GM12878 (cell line): Measurements from ENCODE around the gene LRRC59. TPM values are rescaled to one million over a fixed set of nuclear protein-coding genes. Genes with fewer than 3 reads are reported as not detected.

ENCODE experiments used
- ATAC-seq: fragments of 200-7000 bp; cut with Tn5 transposase; 3 replicates; pipeline ENCODE4 v1.9.1; 2020; ENCODE audit warnings: mild to moderate bottlenecking, moderate library complexity
- BruUV-seq: library from RNA; stranded (reverse); fragments of 400-500 nt; replicated peaks from 2 replicates; lab custom pipeline; 2021; lab: Mats Ljungman, UMichigan
- CTCF ChIA-PET: fragments of 300-600 bp; sonication (Branson Sonifier 250); formaldehyde crosslinking; extraction: SDS; loops from one replicate; lab custom pipeline; 2021; ENCODE audit warnings: inconsistent platforms; lab: Yijun Ruan, JAX
- POLR2A ChIA-PET: fragments of 350-600 bp; formaldehyde crosslinking; extraction: SDS; loops from one replicate; lab custom pipeline; 2021; ENCODE audit warnings: inconsistent platforms; lab: Charles Lee
- RAD21 ChIA-PET: fragments of 300-600 bp; sonication (Branson Sonifier 250); formaldehyde crosslinking; loops from one replicate; lab custom pipeline; 2023; ENCODE audit warnings: antibody characterized with exemption; ENCODE audit not compliant: unreplicated experiment; lab: Charles Lee
- SMC1A ChIA-PET: fragments of 300-600 bp; sonication (Branson Sonifier 250); formaldehyde crosslinking; loops from one replicate; lab custom pipeline; 2023; ENCODE audit not compliant: unreplicated experiment, uncharacterized antibody; lab: Charles Lee
- DNase-seq: peaks from one replicate; pipeline ENCODE4 v3.0.0-alpha.2; 2011; ENCODE audit warnings: low read depth, low spot score
- FAIRE-seq: peaks from 3 replicates; lab custom pipeline; 2011; peaks lifted over from hg19 to GRCh38; lab: Jason Lieb, UNC
- H2AFZ ChIP-seq: 2 replicates; pipeline ENCODE4 v1.6.0; 2011; ENCODE audit warnings: low read depth, low read length, control low read depth; ENCODE audit not compliant: control insufficient read depth
- H3K27ac ChIP-seq: 2 replicates; pipeline ENCODE4 v1.5.1; 2011; ENCODE audit warnings: control low read depth; ENCODE audit not compliant: control insufficient read depth, insufficient read depth
- H3K27me3 ChIP-seq, 2 experiments: replicated peaks in 1 of 2; 2 replicates each; pipeline versions ENCODE4 v1.6.0 to v1.6.1; 2011; ENCODE audit warnings: low read length in 1 of 2; ENCODE audit not compliant: control insufficient read depth in 2 of 2, insufficient read depth in 2 of 2
- H3K36me3 ChIP-seq, 2 experiments: 2 replicates each; pipeline ENCODE4 v1.5.1; 2011; ENCODE audit warnings: low read length in 1 of 2; ENCODE audit not compliant: control insufficient read depth in 2 of 2, insufficient read depth in 2 of 2
- H3K4me1 ChIP-seq: 2 replicates; pipeline ENCODE4 v1.6.1; 2011; ENCODE audit warnings: mild to moderate bottlenecking, low read length, moderate library complexity, mixed read lengths; ENCODE audit not compliant: control insufficient read depth, insufficient read depth
- H3K4me2 ChIP-seq: 2 replicates; pipeline ENCODE4 v1.6.0; 2011; ENCODE audit warnings: control low read depth; ENCODE audit not compliant: control insufficient read depth, insufficient read depth
- H3K4me3 ChIP-seq: fragments of 200-600 bp; sonication (generic); 2 replicates; pipeline ENCODE4 v1.5.1; 2016
- H3K79me2 ChIP-seq: 2 replicates; pipeline ENCODE4 v1.6.0; 2011; ENCODE audit warnings: low read length; ENCODE audit not compliant: control insufficient read depth, insufficient read depth
- H3K9ac ChIP-seq: 2 replicates; pipeline ENCODE4 v1.8.0; 2011; ENCODE audit warnings: low read length, control low read depth, mixed read lengths; ENCODE audit not compliant: control insufficient read depth, insufficient read depth
- H3K9me3 ChIP-seq: replicated peaks from 3 replicates; pipeline ENCODE4 v1.5.1; 2011; ENCODE audit warnings: mild to moderate bottlenecking, low read length; ENCODE audit not compliant: control insufficient read depth, insufficient read depth
- H4K20me1 ChIP-seq: 2 replicates; pipeline ENCODE4 v1.6.0; 2011; ENCODE audit not compliant: control insufficient read depth, insufficient read depth
- ATF2 ChIP-seq: IDR thresholded peaks from 2 replicates; pipeline ENCODE4 v1.6.1; 2012; ENCODE audit warnings: low read length, inconsistent platforms
- BRCA1 ChIP-seq: IDR thresholded peaks from 2 replicates; pipeline ENCODE4 v1.6.1; 2011; ENCODE audit warnings: low read depth, low read length, improper control_type of control experiment
- CBFB ChIP-seq: IDR thresholded peaks from 2 replicates; pipeline ENCODE4 v1.6.1; 2016; ENCODE audit warnings: antibody characterized with exemption, low read depth
- CHD1 ChIP-seq: IDR thresholded peaks from 2 replicates; pipeline ENCODE4 v1.6.1; 2012; ENCODE audit warnings: low read depth, low read length, improper control_type of control experiment
- CREM ChIP-seq: IDR thresholded peaks from 2 replicates; pipeline ENCODE4 v1.6.1; 2014; ENCODE audit warnings: antibody characterized with exemption, low read depth
- ESRRA ChIP-seq: IDR thresholded peaks from 2 replicates; pipeline ENCODE4 v1.6.1; 2012; ENCODE audit warnings: mild to moderate bottlenecking, low read length, improper control_type of control experiment
- GABPA ChIP-seq: IDR thresholded peaks from 2 replicates; pipeline ENCODE4 v1.6.1; 2014; ENCODE audit warnings: antibody characterized with exemption, low read depth, mild to moderate bottlenecking, inconsistent platforms
- JUND ChIP-seq: IDR thresholded peaks from 2 replicates; pipeline ENCODE4 v1.6.1; 2012; ENCODE audit warnings: low read depth, mild to moderate bottlenecking, low read length, improper control_type of control experiment, moderate library complexity
- MTA3 ChIP-seq: IDR thresholded peaks from 2 replicates; pipeline ENCODE4 v1.6.1; 2012; ENCODE audit warnings: low read length, inconsistent platforms, borderline replicate concordance
- POU2F2 ChIP-seq: IDR thresholded peaks from 3 replicates; pipeline ENCODE4 v1.6.1; 2011; ENCODE audit warnings: low read depth, mild to moderate bottlenecking, low read length, borderline replicate concordance
- SMAD5 ChIP-seq: IDR thresholded peaks from 2 replicates; pipeline ENCODE4 v1.6.1; 2016; ENCODE audit warnings: antibody characterized with exemption, low read depth
- SPI1 ChIP-seq: IDR thresholded peaks from 2 replicates; pipeline ENCODE4 v1.6.1; 2011; ENCODE audit warnings: low read depth, mild to moderate bottlenecking, low read length, moderate library complexity, borderline replicate concordance; ENCODE audit not compliant: insufficient read depth
- SREBF2 ChIP-seq: IDR thresholded peaks from 2 replicates; pipeline ENCODE4 v1.6.1; 2012; ENCODE audit warnings: mild to moderate bottlenecking, low read length
- SRF ChIP-seq, 2 experiments: IDR thresholded peaks; 2 replicates each; pipeline ENCODE4 v1.6.1; 2011; ENCODE audit warnings: low read depth in 2 of 2, low read length in 2 of 2, mild to moderate bottlenecking in 1 of 2, moderate library complexity in 1 of 2
- YY1 ChIP-seq: IDR thresholded peaks from 2 replicates; pipeline ENCODE4 v1.6.1; 2011; ENCODE audit warnings: low read depth, mild to moderate bottlenecking, low read length
- WGBS: methylation state at CpG from one replicate; pipeline ENCODE4 v1.1.6; 2016; ENCODE audit warnings: low lambda C conversion rate; ENCODE audit not compliant: insufficient replicate concordance, insufficient coverage; ENCODE audit errors: missing lambda C conversion rate; 5-methylcytosine and 5-hydroxymethylcytosine counted together
- in situ Hi-C: fragments of 300-500 bp; cut with MboI; formaldehyde crosslinking; loops from 9 replicates; pipeline ENCODE4 v1.14.3; 2018; ENCODE audit warnings: mixed read lengths
- intact Hi-C: fragments of 100-400 bp; cut with micrococcal nuclease; formaldehyde crosslinking; loops from one replicate; pipeline ENCODE4 v1.14.2; 2022; ENCODE audit not compliant: unreplicated experiment
- polyA plus RNA-seq, 11 experiments: library from polyadenylated mRNA; depleted of rRNA in 4 of 11; unstranded in 6 of 11; stranded (reverse) in 5 of 11; fragments of >200 nt; fragmentation: Nextera tagmentation in 4 of 11; fragmentation: Illumina TruSeq in 1 of 11; extraction: Ambion mirVana in 4 of 11; extraction: Trizol in 1 of 11; gene quantifications; 1 replicate in 1 of 11; 2 replicates in 10 of 11; pipeline versions ENCODE4 v1.2.1 to v1.2.3, GENCODE V29; 2011 to 2016; ENCODE audit warnings: inconsistent platforms in 2 of 11, missing spikeins in 2 of 11, low read depth in 1 of 11
- total RNA-seq, 4 experiments: library from RNA; depleted of rRNA in 3 of 4; stranded (reverse); fragments of >200 nt in 3 of 4; fragmentation: Illumina TruSeq in 1 of 4; extraction: Trizol in 1 of 4; gene quantifications; 2 replicates each; pipeline versions ENCODE4 v1.2.1 to v1.2.3, GENCODE V29; 2013 to 2021
- TF ChIP-seq, protein P1 (sequence below): IDR thresholded peaks from 2 replicates; pipeline ENCODE4 v1.6.1; 2012; ENCODE audit warnings: improper control_type of control experiment, low read depth, low read length; ENCODE audit not compliant: insufficient replicate concordance
- TF ChIP-seq, protein P2 (sequence below): fragments of 450-650 bp; IDR thresholded peaks from 2 replicates; pipeline ENCODE4 v1.6.1; 2018; ENCODE audit warnings: mild to moderate bottlenecking, low read depth, moderate library complexity; ENCODE audit not compliant: partially characterized antibody

LRRC59 gene
- total and polyA plus RNA-seq, 10 of the 15 experiments (the other 5 are each of a cell fraction or from before 2014, with no cell fraction given), result 8.8 to 82.2 (median 63.0) TPM

- TF ChIP-seq SREBF2 (no peak), ESRRA (no peak), BRCA1 (no peak), ATF2 (no peak), POU2F2 (no peak), JUND (no peak), CREM (no peak), CHD1 (no peak), SPI1 (no peak), SRF (IDR thresholded peaks at IDR 0.05; ENCODE audit: low read depth in 2 of 2, low read length in 2 of 2) (no peak), GABPA (no peak), SMAD5 (no peak), MTA3 (no peak), YY1 (no peak), CBFB (no peak)
- TF ChIP-seq, protein P1, sequence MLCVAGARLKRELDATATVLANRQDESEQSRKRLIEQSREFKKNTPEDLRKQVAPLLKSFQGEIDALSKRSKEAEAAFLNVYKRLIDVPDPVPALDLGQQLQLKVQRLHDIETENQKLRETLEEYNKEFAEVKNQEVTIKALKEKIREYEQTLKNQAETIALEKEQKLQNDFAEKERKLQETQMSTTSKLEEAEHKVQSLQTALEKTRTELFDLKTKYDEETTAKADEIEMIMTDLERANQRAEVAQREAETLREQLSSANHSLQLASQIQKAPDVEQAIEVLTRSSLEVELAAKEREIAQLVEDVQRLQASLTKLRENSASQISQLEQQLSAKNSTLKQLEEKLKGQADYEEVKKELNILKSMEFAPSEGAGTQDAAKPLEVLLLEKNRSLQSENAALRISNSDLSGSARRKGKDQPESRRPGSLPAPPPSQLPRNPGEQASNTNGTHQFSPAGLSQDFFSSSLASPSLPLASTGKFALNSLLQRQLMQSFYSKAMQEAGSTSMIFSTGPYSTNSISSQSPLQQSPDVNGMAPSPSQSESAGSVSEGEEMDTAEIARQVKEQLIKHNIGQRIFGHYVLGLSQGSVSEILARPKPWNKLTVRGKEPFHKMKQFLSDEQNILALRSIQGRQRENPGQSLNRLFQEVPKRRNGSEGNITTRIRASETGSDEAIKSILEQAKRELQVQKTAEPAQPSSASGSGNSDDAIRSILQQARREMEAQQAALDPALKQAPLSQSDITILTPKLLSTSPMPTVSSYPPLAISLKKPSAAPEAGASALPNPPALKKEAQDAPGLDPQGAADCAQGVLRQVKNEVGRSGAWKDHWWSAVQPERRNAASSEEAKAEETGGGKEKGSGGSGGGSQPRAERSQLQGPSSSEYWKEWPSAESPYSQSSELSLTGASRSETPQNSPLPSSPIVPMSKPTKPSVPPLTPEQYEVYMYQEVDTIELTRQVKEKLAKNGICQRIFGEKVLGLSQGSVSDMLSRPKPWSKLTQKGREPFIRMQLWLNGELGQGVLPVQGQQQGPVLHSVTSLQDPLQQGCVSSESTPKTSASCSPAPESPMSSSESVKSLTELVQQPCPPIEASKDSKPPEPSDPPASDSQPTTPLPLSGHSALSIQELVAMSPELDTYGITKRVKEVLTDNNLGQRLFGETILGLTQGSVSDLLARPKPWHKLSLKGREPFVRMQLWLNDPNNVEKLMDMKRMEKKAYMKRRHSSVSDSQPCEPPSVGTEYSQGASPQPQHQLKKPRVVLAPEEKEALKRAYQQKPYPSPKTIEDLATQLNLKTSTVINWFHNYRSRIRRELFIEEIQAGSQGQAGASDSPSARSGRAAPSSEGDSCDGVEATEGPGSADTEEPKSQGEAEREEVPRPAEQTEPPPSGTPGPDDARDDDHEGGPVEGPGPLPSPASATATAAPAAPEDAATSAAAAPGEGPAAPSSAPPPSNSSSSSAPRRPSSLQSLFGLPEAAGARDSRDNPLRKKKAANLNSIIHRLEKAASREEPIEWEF, result no peak
- TF ChIP-seq, protein P2, sequence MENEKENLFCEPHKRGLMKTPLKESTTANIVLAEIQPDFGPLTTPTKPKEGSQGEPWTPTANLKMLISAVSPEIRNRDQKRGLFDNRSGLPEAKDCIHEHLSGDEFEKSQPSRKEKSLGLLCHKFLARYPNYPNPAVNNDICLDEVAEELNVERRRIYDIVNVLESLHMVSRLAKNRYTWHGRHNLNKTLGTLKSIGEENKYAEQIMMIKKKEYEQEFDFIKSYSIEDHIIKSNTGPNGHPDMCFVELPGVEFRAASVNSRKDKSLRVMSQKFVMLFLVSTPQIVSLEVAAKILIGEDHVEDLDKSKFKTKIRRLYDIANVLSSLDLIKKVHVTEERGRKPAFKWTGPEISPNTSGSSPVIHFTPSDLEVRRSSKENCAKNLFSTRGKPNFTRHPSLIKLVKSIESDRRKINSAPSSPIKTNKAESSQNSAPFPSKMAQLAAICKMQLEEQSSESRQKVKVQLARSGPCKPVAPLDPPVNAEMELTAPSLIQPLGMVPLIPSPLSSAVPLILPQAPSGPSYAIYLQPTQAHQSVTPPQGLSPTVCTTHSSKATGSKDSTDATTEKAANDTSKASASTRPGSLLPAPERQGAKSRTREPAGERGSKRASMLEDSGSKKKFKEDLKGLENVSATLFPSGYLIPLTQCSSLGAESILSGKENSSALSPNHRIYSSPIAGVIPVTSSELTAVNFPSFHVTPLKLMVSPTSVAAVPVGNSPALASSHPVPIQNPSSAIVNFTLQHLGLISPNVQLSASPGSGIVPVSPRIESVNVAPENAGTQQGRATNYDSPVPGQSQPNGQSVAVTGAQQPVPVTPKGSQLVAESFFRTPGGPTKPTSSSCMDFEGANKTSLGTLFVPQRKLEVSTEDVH, result no peak
- H3K27me3 ChIP-seq, result no peaks in the 10 kb centered on the region
- H3K4me1 ChIP-seq, result peaks cover 18% of the 10 kb centered on the region
- H4K20me1 ChIP-seq, result no peaks in the 10 kb centered on the region
- no peak overlapping the region for H2AFZ ChIP-seq
- ChIA-PET CTCF (interaction anchor here (0.5 to 4.6 kb wide), 5 partner anchors 8 to 49 kb away, joined by 3 to 24 read pairs (median 6); partner anchors contain the start of genes LRRC59 and RSAD1), SMC1A (interaction anchor here (0.8 to 2.8 kb wide), 3 partner anchors 22 to 39 kb away, joined by 3 to 10 read pairs (median 4); no protein-coding TSS in a partner anchor), POLR2A (no interaction called here), RAD21 (interaction anchor here (2.4 kb wide), 1 partner anchor 32 kb away, joined by 8 read pairs; the partner anchor contains the start of gene LRRC59)
- no peak for ATAC-seq
- in situ Hi-C loops (no loop called here), intact Hi-C loops (no loop called here)
- no TSS peak for BruUV-seq
- no peak overlapping the region for H3K9ac ChIP-seq
- DNase-seq, result no peak
- no peaks in the 10 kb centered on the region for H3K9me3 ChIP-seq
- no peak overlapping the region for H3K27ac ChIP-seq
- H3K79me2 ChIP-seq, result peaks cover 6% of the 10 kb centered on the region
- no peak overlapping the region for H3K4me2 ChIP-seq
- H3K36me3 ChIP-seq, result no peaks in the 10 kb centered on the region
- no peak for FAIRE-seq
- 85% methylated on average over 4 of the region's 4 CpGs for WGBS
- H3K4me3 ChIP-seq, result no peak overlapping the region
These were observed 32.5 kb upstream of the LRRC59 start for GRCh38 chr17:50429793-50430192.
